ENCODE results near the gene TXNIP. TPM values are rescaled to one million over a fixed set of nuclear protein-coding genes. Genes with fewer than 3 reads are reported as not detected.

The TXNIP gene
- 29.1 and 31.5 TPM in 2 replicates for total RNA-seq (2014; rRNA removed; shearing (Covaris generic))
- polyA plus RNA-seq (2016; fragmentation: Nextera tagmentation; extraction: Ambion mirVana): 19.5 and 22.8 TPM in 2 replicates
- long read RNA-seq, transcript TXNIP-204 (8 exons, 2,926 nt): major isoform, 26 of 32 reads
- long read RNA-seq, partial matches to known transcripts: 0 of 32 reads
- long read RNA-seq, other reads (novel, unspliced or antisense): 3 of 32 reads

- ATAC-seq (peak; percentile 96), DNase-seq (ENCODE audit: low spot score) (peak; percentile 99)
- Mint-ChIP-seq H3K27me3 (ENCODE audit: insufficient read depth, low read depth, poor library complexity) (peaks cover 9% of the 10 kb centered on the region), H3K4me1 (peaks cover 51% of the 10 kb centered on the region), H3K9me3 (no peaks in the 10 kb centered on the region), H3K36me3 (ENCODE audit: low read depth) (peaks cover 48% of the 10 kb centered on the region), H3K4me3 (peak within 1 kb of the TSS; percentile 99), H3K27ac (peak within 1 kb of the TSS; percentile 89)
- Histone ChIP-seq H3K4me3 (peak within 1 kb of the TSS; percentile 75), H3K27ac (ENCODE audit: low read depth) (peak within 1 kb of the TSS; percentile 60; the same call in 1 of the 2 replicates), H3K4me1 (ENCODE audit: insufficient read depth) (peaks cover 39% of the 10 kb centered on the region), H2AFZ (peak within 1 kb of the TSS; percentile 91), H3F3A (replicated peaks; ENCODE audit: low read depth) (peaks cover 5% of the 10 kb centered on the region), H3K9me2 (ENCODE audit: insufficient read depth) (no peaks in the 10 kb centered on the region), H3K79me2 (replicated peaks; ENCODE audit: insufficient read depth) (peaks cover 18% of the 10 kb centered on the region), H4K20me1 (replicated peaks; ENCODE audit: insufficient read depth) (no peaks in the 10 kb centered on the region), H3K27me3 (ENCODE audit: insufficient read depth) (no peaks in the 10 kb centered on the region), H3K36me3 (ENCODE audit: insufficient read depth) (no peaks in the 10 kb centered on the region; the same call in 1 of the 2 replicates), H3K4me2 (peak within 1 kb of the TSS; percentile 93)
- TF ChIP-seq POLR2AphosphoS5 (IDR thresholded peaks at IDR 0.05; ENCODE audit: low read depth): peak; percentile 96
- 0 out of 2 replicates have a peak, but pooled peaks have one; percentile 14 for TF ChIP-seq NANOG (IDR thresholded peaks at IDR 0.05; ENCODE audit: borderline replicate concordance)
- TF ChIP-seq, protein P1, sequence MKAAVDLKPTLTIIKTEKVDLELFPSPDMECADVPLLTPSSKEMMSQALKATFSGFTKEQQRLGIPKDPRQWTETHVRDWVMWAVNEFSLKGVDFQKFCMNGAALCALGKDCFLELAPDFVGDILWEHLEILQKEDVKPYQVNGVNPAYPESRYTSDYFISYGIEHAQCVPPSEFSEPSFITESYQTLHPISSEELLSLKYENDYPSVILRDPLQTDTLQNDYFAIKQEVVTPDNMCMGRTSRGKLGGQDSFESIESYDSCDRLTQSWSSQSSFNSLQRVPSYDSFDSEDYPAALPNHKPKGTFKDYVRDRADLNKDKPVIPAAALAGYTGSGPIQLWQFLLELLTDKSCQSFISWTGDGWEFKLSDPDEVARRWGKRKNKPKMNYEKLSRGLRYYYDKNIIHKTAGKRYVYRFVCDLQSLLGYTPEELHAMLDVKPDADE (IDR thresholded peaks at IDR 0.05): peak; percentile 56; the same call in 1 of the 2 replicates
- TF ChIP-seq REST (IDR thresholded peaks at IDR 0.05; ENCODE audit: unreplicated experiment): no peak
- peak; percentile 55; the same call in 1 of the 2 replicates for TF ChIP-seq CREB1 (CRISPR knock-in tag; IDR thresholded peaks at IDR 0.05; ENCODE audit: low read depth)
Measured at GRCh38 chr1:145996433-145997015, at the start of gene TXNIP. TSS of gene TXNIP (minus strand) at chr1:145996579. CDS start at chr1:145996266, 313 bp downstream.

DNA sequence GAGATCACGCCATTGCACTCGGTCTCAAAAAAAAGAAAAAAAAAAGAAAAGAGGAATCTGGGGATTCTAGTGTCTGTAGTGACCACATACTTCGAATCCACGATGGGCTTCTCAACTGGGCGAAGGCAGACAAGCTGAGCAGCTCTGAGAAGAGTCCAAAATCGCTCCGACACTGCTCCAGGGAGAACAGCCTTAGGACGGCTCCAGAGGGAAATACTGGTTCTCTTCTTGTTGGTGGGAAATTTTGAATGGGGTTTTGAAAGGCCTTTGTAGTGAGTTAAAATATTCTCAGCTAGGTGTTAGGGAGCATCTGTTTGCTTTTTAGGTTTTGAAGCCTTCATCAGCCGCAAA, 43.4 kb upstream of the TXNIP start:
- Histone ChIP-seq H2AFZ (peak overlapping the region; percentile 28; the same call in 1 of the 2 replicates), H3K9me2 (ENCODE audit: insufficient read depth) (no peaks in the 10 kb centered on the region)
- TF ChIP-seq EZH2 (IDR thresholded peaks at IDR 0.05; ENCODE audit: low read depth, unreplicated experiment) (no peak), ZNF331 (CRISPR knock-in tag; IDR thresholded peaks at IDR 0.05; ENCODE audit: low read depth) (no peak), CTCF (conservative IDR thresholded peaks at IDR 0.05; ENCODE audit: low read depth in 2 of 2) (no peak), STAT1 (IDR thresholded peaks at IDR 0.05; ENCODE audit: unreplicated experiment) (no peak)

More for the DNA sequence above, 43.4 kb upstream of the TXNIP start:
- Mint-ChIP-seq H3K9me3 (peaks cover 23% of the 10 kb centered on the region), H3K27me3 (ENCODE audit: insufficient read depth, low read depth, poor library complexity) (peaks cover 42% of the 10 kb centered on the region), H3K36me3 (ENCODE audit: low read depth) (peaks cover 10% of the 10 kb centered on the region; the same call in 2 of the 3 replicates), H3K4me1 (peaks cover 6% of the 10 kb centered on the region), H3K4me3 (peak overlapping the region; percentile 99), H3K27ac (no peak overlapping the region)
- H4K20me1 ChIP-seq (replicated peaks; ENCODE audit: insufficient read depth): no peaks in the 10 kb centered on the region
- DNase-seq (ENCODE audit: low spot score) (peak; percentile 34), ATAC-seq (no peak)
- peak overlapping the region; percentile 51; the same call in 1 of the 2 replicates for H3K27ac ChIP-seq (ENCODE audit: low read depth)
- H3K4me2 ChIP-seq: peak overlapping the region; percentile 59
- H3F3A ChIP-seq (replicated peaks; ENCODE audit: low read depth): peaks cover 8% of the 10 kb centered on the region; the same call in 1 of the 2 replicates
- peak overlapping the region; percentile 84 for H3K4me3 ChIP-seq
- no peaks in the 10 kb centered on the region for H3K36me3 ChIP-seq (ENCODE audit: insufficient read depth)
- no peaks in the 10 kb centered on the region for H3K4me1 ChIP-seq (ENCODE audit: insufficient read depth)
- H3K79me2 ChIP-seq (replicated peaks; ENCODE audit: insufficient read depth): no peaks in the 10 kb centered on the region
- no peaks in the 10 kb centered on the region for H3K27me3 ChIP-seq (ENCODE audit: insufficient read depth)
